GM21619 (cell line): ENCODE results near the gene MAPKAPK2.
A peak's percentile ranks its signal among the peaks of the same experiment; 100 is the strongest.
"Not testable (repeated sequence)": the region's sequence is repeated elsewhere in the genome, so short reads cannot be mapped to it uniquely, and the experiment has no call there.

Experiments
- ATAC-seq: cut with Tn5 transposase; IDR thresholded peaks from one replicate; pipeline ENCODE4 v1.9.1; 2021; ENCODE audit not compliant: unreplicated experiment

The MAPKAPK2 gene

GRCh38 chr1:206770531-206771337 lies 86.0 kb downstream of the MAPKAPK2 start, which contains the start of gene IL19:
IL19 (plus strand) TSS chr1:206770773; CDS start chr1:206836663, 65,890 bp downstream.
- no peak for ATAC-seq

GRCh38 chr1:206771338-206771692 lies 86.6 kb downstream of the MAPKAPK2 start:
- no peak for ATAC-seq

- no peak for ATAC-seq
Observed at GRCh38 chr1:206772243-206772937, 87.7 kb downstream of the MAPKAPK2 start, which contains the start of gene IL10. IL10 (minus strand) TSS chr1:206772494; CDS start chr1:206772435, 59 bp downstream.

GRCh38 chr1:206774093-206774492 lies 89.4 kb downstream of the MAPKAPK2 start:
- no peak for ATAC-seq

GRCh38 chr1:206776229-206776628 lies 91.5 kb downstream of the MAPKAPK2 start:
- ATAC-seq: no peak

- ATAC-seq: no peak
Observed at GRCh38 chr1:206778031-206778430, 93.3 kb downstream of the MAPKAPK2 start.

- ATAC-seq: not testable (repeated sequence)
Observed at GRCh38 chr1:206778911-206779310, 94.2 kb downstream of the MAPKAPK2 start.

GRCh38 chr1:206779638-206780037 lies 94.9 kb downstream of the MAPKAPK2 start:
- no peak for ATAC-seq

- ATAC-seq: peak; percentile 72
Observed at GRCh38 chr1:206782448-206782847, 97.7 kb downstream of the MAPKAPK2 start.

- ATAC-seq: no peak
Observed at GRCh38 chr1:206783506-206783905, 98.8 kb downstream of the MAPKAPK2 start.
